ENCODE results near the gene BUB3.

The BUB3 gene

DNA sequence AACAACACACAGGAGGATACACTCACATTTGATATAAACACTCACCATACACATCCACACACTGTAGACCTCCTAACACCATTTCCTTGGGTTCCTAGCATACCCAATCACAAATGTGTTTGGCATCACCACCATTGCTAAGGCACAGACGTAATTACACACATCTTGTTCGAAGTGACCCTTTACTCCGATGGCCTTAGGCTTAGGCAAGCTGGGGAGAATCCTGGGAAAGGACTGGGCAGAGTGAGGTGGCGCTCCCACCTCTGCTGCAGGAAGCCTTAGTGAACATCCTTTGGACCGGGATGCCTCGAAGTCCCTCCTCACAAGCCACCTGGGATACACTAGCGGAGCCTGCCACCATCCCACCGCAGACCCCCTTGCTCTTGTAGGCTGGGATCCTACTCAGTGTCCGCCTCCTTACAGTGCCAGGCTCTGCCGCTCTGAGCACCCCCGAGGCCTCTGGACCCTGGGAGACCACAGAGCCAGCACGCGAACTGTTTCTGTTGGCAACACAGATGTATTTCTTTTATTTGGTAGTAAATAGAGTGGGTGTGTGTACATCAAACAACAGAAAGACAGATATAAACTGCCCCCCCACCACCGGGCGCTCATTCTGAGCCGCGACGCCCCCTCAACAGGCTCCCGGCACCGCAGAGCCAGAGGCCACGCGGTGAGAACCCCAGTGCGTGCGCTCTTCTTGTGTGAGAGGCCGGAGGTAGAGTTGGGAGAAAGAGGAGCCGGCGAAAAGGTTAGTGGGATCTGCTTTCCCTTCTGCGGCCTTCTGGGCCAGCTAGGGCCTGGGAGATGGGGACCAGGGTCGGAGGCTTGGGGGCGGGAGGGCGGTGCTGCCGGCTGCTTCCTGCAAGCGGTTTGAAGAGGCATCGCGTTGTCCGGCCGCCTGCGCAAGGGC, 12.2 kb upstream of the BUB3 start:
- H3K27me3 ChIP-seq (ENCODE audit: control insufficient read depth, insufficient read depth, low read length, poor library complexity, severe bottlenecking), result peaks cover 100% of the 10 kb centered on the region
- H3K9me3 ChIP-seq (ENCODE audit: control insufficient read depth, low read length), result no peaks in the 10 kb centered on the region
- no peak overlapping the region for H3K4me3 ChIP-seq (ENCODE audit: insufficient read depth, low read depth, low read length)
- peaks cover 21% of the 10 kb centered on the region for H3K4me1 ChIP-seq (ENCODE audit: control insufficient read depth, insufficient read depth, low read length)
- WGBS, 2 experiments, result 5 to 6% methylated on average over 38 of the region's 38 CpGs
- no peak overlapping the region for H3K27ac ChIP-seq (ENCODE audit: insufficient read depth, low read depth, low read length, poor library complexity, severe bottlenecking)
- H3K36me3 ChIP-seq (ENCODE audit: control insufficient read depth, insufficient read depth, low read length), result no peaks in the 10 kb centered on the region

DNA sequence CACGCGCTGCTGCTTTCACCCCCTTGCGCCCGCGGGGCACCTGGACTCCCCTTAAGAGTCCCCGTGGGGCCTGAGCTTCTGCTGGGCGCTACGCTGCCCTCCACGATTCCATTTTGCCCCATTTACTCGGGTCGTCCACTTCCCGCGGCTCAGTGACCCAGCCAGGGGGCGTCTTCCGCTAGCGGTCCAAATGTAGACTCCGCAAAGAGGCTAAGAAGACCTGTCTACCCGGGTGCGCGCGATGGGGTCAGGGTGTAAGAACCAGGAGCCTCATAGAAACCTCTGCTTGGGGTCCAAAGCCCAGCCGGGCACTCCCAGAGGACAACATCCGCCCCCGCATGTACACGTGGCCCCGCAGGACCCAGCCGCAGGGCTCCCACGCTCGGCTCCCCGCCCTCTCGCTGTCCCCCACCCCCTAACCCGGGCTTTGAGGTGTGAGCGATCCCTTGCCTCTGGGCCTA, 11.5 kb upstream of the BUB3 start:
- 1% methylated on average over 32 to 33 of the region's 33 CpGs for WGBS, 2 experiments
- H3K4me1 ChIP-seq (ENCODE audit: control insufficient read depth, insufficient read depth, low read length), result peaks cover 22% of the 10 kb centered on the region
- H3K27ac ChIP-seq (ENCODE audit: insufficient read depth, low read depth, low read length, poor library complexity, severe bottlenecking), result no peak overlapping the region
- peaks cover 100% of the 10 kb centered on the region for H3K27me3 ChIP-seq (ENCODE audit: control insufficient read depth, insufficient read depth, low read length, poor library complexity, severe bottlenecking)
- H3K36me3 ChIP-seq (ENCODE audit: control insufficient read depth, insufficient read depth, low read length), result no peaks in the 10 kb centered on the region
- H3K4me3 ChIP-seq (ENCODE audit: insufficient read depth, low read depth, low read length), result no peak overlapping the region
- H3K9me3 ChIP-seq (ENCODE audit: control insufficient read depth, low read length), result no peaks in the 10 kb centered on the region

DNA sequence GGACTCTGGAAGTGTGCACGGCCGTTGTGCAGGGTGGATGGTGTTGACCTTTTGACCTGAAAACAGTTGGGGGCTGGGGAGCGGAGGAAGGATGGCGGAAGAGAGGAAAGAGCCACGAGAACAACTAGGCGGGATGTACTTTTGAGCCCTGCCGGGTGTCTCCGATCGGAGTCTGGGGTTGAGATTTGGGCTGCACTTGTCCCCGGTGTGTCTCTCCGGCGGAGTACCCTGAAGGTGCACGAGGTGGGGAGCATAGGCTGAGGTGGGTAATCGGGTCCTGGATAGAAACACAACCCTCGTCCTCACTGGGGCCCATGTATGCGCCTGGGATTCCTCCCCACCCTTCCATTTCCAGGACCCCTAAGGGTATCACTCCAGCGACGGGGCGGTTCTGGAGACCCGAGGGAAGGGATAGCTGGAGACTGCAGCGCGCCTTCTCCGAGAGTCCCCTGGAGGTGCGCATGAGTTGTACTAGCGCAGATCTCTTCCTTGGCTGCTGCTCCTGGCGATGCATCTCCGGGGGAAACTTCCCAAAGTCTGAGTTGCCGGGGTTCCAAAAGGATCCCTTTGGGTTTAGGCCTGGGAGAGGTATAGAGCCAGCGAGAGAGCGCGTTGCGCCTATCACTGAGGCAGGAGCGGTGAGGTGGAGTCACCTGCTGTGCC, 10.9 kb upstream of the BUB3 start:
- Histone ChIP-seq H3K9me3 (ENCODE audit: control insufficient read depth, low read length) (no peaks in the 10 kb centered on the region), H3K4me3 (ENCODE audit: insufficient read depth, low read depth, low read length) (no peak overlapping the region), H3K27me3 (ENCODE audit: control insufficient read depth, insufficient read depth, low read length, poor library complexity, severe bottlenecking) (peaks cover 100% of the 10 kb centered on the region), H3K27ac (ENCODE audit: insufficient read depth, low read depth, low read length, poor library complexity, severe bottlenecking) (no peak overlapping the region), H3K36me3 (ENCODE audit: control insufficient read depth, insufficient read depth, low read length) (no peaks in the 10 kb centered on the region), H3K4me1 (ENCODE audit: control insufficient read depth, insufficient read depth, low read length) (peaks cover 27% of the 10 kb centered on the region)
- WGBS, 2 experiments, result 1 to 2% methylated on average over 33 of the region's 33 CpGs

DNA sequence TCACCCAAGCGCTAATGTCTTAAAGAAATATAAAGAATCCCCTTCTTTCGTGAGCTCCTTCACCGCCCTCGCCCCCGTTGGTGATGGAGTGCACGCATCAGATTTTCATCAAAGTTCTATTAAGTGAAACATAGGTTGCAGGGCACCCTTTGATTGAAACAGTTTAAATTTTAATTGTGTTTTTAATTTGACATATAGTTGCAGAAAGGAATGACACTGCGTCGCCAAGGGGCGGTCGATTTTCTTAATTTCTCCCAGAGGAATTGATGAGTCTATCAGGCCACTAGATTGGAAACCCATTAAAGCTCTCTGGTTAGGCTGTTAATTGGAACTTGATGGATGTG, 10.4 kb upstream of the BUB3 start:
- Histone ChIP-seq H3K9me3 (ENCODE audit: control insufficient read depth, low read length) (no peaks in the 10 kb centered on the region), H3K36me3 (ENCODE audit: control insufficient read depth, insufficient read depth, low read length) (no peaks in the 10 kb centered on the region), H3K4me1 (ENCODE audit: control insufficient read depth, insufficient read depth, low read length) (peaks cover 27% of the 10 kb centered on the region), H3K27ac (ENCODE audit: insufficient read depth, low read depth, low read length, poor library complexity, severe bottlenecking) (no peak overlapping the region), H3K4me3 (ENCODE audit: insufficient read depth, low read depth, low read length) (no peak overlapping the region), H3K27me3 (ENCODE audit: control insufficient read depth, insufficient read depth, low read length, poor library complexity, severe bottlenecking) (peaks cover 100% of the 10 kb centered on the region)
- 6 to 11% methylated on average over 10 of the region's 10 CpGs for WGBS, 2 experiments

DNA sequence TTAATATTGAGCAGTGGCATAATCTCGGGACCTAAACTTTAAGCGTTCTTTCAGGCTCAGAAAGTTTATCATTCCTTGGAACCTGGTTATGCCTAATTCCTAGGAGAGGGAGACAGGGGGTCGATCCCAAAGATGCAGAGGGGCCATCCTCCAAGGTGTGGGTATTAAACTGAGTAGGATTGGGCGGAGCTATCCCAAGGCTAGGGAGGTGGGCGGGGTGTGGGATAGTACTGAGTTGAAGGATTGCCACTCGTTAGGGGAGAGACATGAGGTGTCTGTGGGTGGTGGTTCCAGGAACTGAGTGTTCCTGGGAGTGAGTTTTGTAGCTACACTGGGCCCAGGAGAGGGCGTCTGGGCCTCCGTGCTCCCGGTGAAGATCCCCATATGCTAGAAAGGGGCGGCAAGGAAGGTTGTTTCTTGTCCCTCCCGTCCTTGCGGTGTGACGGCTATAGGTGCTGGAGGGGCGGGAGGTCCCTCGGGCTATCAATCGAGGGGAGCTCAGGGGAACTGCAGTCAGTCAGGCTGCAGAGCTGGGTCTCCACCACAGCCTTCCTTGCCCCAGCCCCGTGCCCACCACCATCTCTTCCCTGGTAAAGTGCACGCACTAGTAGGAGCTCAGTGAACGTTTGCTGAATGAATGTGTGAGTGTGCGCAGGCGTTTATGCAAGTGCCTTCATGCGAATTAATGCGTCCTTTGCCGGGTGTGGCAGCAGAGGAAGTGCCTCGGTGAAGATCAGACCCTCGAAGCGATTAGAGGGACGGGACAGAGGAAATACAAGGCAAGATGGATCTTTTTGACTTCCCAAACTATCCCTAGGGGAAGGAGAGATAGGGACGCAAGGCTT, 9.3 kb upstream of the BUB3 start:
- H3K27ac ChIP-seq (ENCODE audit: insufficient read depth, low read depth, low read length, poor library complexity, severe bottlenecking), result no peak overlapping the region
- no peak overlapping the region for H3K4me3 ChIP-seq (ENCODE audit: insufficient read depth, low read depth, low read length)
- 2 to 3% methylated on average over 29 of the region's 29 CpGs for WGBS, 2 experiments

DNA sequence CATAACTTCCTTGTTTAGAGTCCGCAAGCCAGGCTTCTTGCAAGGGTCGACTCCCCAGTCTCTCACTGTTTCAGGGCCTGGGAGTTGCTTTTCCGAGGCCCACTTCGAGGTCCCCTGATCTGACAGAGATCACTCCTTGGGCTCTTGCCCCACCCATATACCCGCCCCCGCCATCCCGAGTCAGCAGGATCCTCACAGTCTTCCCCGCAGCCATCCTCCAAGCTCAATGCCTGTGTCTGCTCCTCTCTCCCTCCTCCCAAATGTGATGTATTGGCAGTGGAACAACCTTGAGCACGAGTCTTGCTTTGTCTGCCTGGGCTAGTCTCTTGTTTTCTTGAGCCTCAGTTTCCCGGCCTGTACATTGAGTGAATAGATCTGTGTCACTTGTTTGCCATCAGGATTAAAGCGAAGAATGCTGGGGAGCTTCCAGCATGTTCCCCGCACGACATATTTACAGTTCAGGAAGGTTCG, 8.6 kb upstream of the BUB3 start:
- no peaks in the 10 kb centered on the region for H3K9me3 ChIP-seq (ENCODE audit: control insufficient read depth, low read length)
- 3 to 4% methylated on average over 14 of the region's 14 CpGs for WGBS, 2 experiments
- H3K4me1 ChIP-seq (ENCODE audit: control insufficient read depth, insufficient read depth, low read length), result peaks cover 19% of the 10 kb centered on the region
- no peak overlapping the region for H3K4me3 ChIP-seq (ENCODE audit: insufficient read depth, low read depth, low read length)
- H3K27ac ChIP-seq (ENCODE audit: insufficient read depth, low read depth, low read length, poor library complexity, severe bottlenecking), result no peak overlapping the region
- H3K36me3 ChIP-seq (ENCODE audit: control insufficient read depth, insufficient read depth, low read length), result no peaks in the 10 kb centered on the region
- peaks cover 100% of the 10 kb centered on the region for H3K27me3 ChIP-seq (ENCODE audit: control insufficient read depth, insufficient read depth, low read length, poor library complexity, severe bottlenecking)

More for the DNA sequence above, 9.3 kb upstream of the BUB3 start:
- no peaks in the 10 kb centered on the region for H3K36me3 ChIP-seq (ENCODE audit: control insufficient read depth, insufficient read depth, low read length)
- peaks cover 21% of the 10 kb centered on the region for H3K4me1 ChIP-seq (ENCODE audit: control insufficient read depth, insufficient read depth, low read length)
- peaks cover 100% of the 10 kb centered on the region for H3K27me3 ChIP-seq (ENCODE audit: control insufficient read depth, insufficient read depth, low read length, poor library complexity, severe bottlenecking)
- H3K9me3 ChIP-seq (ENCODE audit: control insufficient read depth, low read length), result no peaks in the 10 kb centered on the region

DNA sequence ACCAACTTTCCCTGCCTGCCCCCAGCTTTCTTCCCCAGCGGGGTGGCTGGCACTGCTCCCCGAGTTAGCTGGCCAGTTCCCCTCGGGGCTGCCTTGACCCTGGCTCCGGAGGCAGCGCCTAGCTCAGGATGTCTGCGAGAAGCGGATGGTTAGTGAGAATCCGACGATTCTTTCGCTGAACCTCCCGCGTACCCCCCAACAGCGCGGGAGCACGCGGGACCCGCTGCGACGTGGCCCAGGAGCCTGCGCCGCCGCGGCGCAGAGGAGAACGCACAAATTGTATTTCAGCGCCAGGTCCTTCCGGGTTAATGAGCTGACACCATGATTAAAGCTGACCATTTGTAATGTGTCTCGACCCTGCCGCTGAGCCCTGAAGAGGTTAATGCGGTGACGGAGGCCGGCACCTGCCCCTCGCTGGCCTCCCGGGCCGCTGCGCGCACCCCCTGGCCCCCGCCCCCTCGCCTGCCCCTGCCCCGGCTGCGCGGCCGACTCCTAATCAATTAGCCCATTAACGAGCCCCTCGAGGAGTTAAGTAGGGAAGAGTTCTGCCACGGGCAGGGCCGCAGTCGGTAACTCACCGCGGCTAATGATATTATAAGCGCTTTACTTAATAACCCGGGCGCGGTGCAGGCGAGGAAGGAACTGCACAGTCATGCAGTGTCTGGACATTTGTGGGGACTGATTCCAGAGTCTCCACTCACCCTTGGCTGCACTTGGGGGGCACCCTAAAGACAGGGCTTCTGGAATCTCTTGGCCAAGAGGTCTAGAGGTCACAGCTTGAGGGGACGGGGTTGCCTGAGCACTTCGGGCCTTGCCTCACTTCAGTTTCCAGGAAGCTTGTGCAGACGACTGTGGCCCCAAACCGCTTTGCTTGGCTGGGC, 7.9 kb upstream of the BUB3 start:
- 2% methylated on average over 59 of the region's 59 CpGs for WGBS, 2 experiments
- H3K4me3 ChIP-seq (ENCODE audit: insufficient read depth, low read depth, low read length), result no peak overlapping the region
- H3K27me3 ChIP-seq (ENCODE audit: control insufficient read depth, insufficient read depth, low read length, poor library complexity, severe bottlenecking), result peaks cover 100% of the 10 kb centered on the region
- peaks cover 20% of the 10 kb centered on the region for H3K4me1 ChIP-seq (ENCODE audit: control insufficient read depth, insufficient read depth, low read length)
- no peaks in the 10 kb centered on the region for H3K36me3 ChIP-seq (ENCODE audit: control insufficient read depth, insufficient read depth, low read length)
- no peaks in the 10 kb centered on the region for H3K9me3 ChIP-seq (ENCODE audit: control insufficient read depth, low read length)
- no peak overlapping the region for H3K27ac ChIP-seq (ENCODE audit: insufficient read depth, low read depth, low read length, poor library complexity, severe bottlenecking)

DNA sequence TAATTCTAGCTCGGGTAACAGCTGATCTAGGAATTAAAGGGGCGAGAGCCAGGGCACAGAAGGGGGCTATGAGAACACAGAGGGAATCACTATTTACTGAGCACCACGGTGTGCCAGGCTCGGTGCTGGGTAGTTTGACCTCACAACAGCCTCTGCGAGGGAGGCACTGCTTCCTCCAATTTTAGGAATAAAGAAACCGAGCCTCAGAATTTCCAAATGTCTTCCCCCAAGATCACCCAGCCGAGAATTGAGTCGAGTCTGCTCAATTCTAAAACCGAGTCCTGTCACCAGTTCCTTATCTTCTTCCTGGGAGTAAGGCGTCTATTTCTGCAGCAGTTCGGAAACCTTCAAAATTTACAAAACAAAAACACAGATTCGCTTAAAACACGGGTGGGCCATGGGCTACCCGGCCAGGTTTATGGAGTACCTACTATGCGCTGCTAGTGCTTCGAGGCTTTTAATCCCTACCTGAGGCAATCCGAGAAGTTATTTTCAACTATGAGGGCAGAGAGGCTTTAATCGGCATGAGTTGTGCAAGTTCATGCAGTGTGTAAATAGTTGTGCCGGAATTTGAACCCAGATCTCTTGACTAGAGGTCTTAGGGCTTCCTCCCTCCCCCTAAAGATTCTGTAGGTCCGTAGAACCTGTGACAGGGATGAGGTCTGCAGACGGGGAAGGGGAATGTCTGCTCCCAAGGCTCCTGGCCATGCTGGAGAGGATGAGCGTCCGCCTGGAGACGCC, 7.1 kb upstream of the BUB3 start:
- Histone ChIP-seq H3K4me1 (ENCODE audit: control insufficient read depth, insufficient read depth, low read length) (peaks cover 22% of the 10 kb centered on the region), H3K36me3 (ENCODE audit: control insufficient read depth, insufficient read depth, low read length) (no peaks in the 10 kb centered on the region), H3K4me3 (ENCODE audit: insufficient read depth, low read depth, low read length) (no peak overlapping the region), H3K9me3 (ENCODE audit: control insufficient read depth, low read length) (no peaks in the 10 kb centered on the region), H3K27ac (ENCODE audit: insufficient read depth, low read depth, low read length, poor library complexity, severe bottlenecking) (no peak overlapping the region), H3K27me3 (ENCODE audit: control insufficient read depth, insufficient read depth, low read length, poor library complexity, severe bottlenecking) (peaks cover 100% of the 10 kb centered on the region)
- 11% methylated on average over 24 of the region's 24 CpGs for WGBS, 2 experiments
